ENCODE results near the gene CNTNAP5.

The CNTNAP5 gene

DNA sequence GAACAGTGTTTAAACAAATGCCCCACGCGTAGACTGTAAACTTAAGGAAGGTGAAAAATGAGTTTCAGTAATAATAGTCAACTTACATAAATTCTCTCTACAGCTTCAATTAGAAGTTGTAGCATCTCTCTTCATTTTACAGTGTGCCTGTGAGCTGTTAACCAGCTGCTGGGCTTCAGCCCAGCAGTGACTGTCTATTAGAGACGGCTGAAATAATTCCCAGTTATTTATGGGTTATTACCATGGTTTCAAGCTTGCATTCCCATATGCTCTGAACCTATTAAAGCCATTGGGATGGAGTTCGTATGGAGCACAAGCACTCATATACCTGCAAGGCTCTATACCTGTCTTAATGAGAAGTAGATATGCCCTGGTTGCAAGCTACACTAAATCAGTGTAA lies 501.1 kb downstream of the CNTNAP5 start:
- ATAC-seq (no peak), DNase-seq (ENCODE audit: low spot score in 2 of 2) (no peak)
- Mint-ChIP-seq H3K9me3 (peaks cover 22% of the 10 kb centered on the region), H3K4me3 (no peak overlapping the region), H3K36me3 (no peaks in the 10 kb centered on the region), H3K27ac (no peak overlapping the region), H3K4me1 (no peaks in the 10 kb centered on the region)

DNA sequence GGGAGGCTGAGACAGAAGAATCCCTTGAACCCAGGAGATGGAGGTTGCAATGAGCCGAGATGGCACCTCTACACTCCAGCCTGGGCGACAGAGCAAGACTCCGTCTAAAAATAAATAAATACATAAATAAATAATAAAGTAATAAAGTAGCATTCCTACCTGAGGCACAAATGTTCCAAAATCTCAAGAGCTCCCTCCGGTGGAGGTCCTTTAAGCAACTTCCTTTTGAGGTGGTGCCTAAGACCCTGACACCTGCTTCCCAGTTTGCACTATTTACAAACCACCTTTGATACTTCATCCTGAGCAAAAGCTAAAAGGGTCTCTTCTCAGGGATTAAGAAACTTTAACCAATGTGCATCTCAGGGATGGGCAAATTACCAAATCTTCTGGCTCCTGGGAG lies 505.1 kb downstream of the CNTNAP5 start:
- Mint-ChIP-seq H3K27ac (no peak overlapping the region), H3K9me3 (peaks cover 17% of the 10 kb centered on the region), H3K4me1 (no peaks in the 10 kb centered on the region), H3K36me3 (no peaks in the 10 kb centered on the region), H3K4me3 (no peak overlapping the region)
- no peak for DNase-seq (ENCODE audit: low spot score in 2 of 2)
- no peak for ATAC-seq

- no peak overlapping the region for H3K27ac Mint-ChIP-seq
- H3K4me3 Mint-ChIP-seq: no peak overlapping the region
- no peak for ATAC-seq
- H3K36me3 Mint-ChIP-seq: no peaks in the 10 kb centered on the region
- H3K4me1 Mint-ChIP-seq: no peaks in the 10 kb centered on the region
- DNase-seq (ENCODE audit: low spot score in 2 of 2): no peak
- H3K9me3 Mint-ChIP-seq: peaks cover 11% of the 10 kb centered on the region
Observed at GRCh38 chr2:124533226-124533954, 508.3 kb downstream of the CNTNAP5 start.

GRCh38 chr2:124534028-124534427 lies 508.9 kb downstream of the CNTNAP5 start:
- DNase-seq (ENCODE audit: low spot score in 2 of 2) (no peak), ATAC-seq (no peak)
- Mint-ChIP-seq H3K36me3 (no peaks in the 10 kb centered on the region), H3K9me3 (peaks cover 10% of the 10 kb centered on the region), H3K4me1 (no peaks in the 10 kb centered on the region), H3K4me3 (no peak overlapping the region), H3K27ac (no peak overlapping the region)

- DNase-seq (ENCODE audit: low spot score in 2 of 2) (no peak), ATAC-seq (no peak)
- Mint-ChIP-seq H3K27ac (no peak overlapping the region), H3K9me3 (peaks cover 10% of the 10 kb centered on the region), H3K4me1 (no peaks in the 10 kb centered on the region), H3K36me3 (no peaks in the 10 kb centered on the region), H3K4me3 (no peak overlapping the region)
Observed at GRCh38 chr2:124535816-124536215, 510.7 kb downstream of the CNTNAP5 start.

- ATAC-seq: no peak
- H3K27ac Mint-ChIP-seq: no peak overlapping the region
- DNase-seq (ENCODE audit: low spot score in 2 of 2): no peak
- H3K9me3 Mint-ChIP-seq: peaks cover 10% of the 10 kb centered on the region
- H3K4me1 Mint-ChIP-seq: no peaks in the 10 kb centered on the region
- H3K36me3 Mint-ChIP-seq: no peaks in the 10 kb centered on the region
- no peak overlapping the region for H3K4me3 Mint-ChIP-seq
Observed at GRCh38 chr2:124536591-124536990, 511.5 kb downstream of the CNTNAP5 start.

DNA sequence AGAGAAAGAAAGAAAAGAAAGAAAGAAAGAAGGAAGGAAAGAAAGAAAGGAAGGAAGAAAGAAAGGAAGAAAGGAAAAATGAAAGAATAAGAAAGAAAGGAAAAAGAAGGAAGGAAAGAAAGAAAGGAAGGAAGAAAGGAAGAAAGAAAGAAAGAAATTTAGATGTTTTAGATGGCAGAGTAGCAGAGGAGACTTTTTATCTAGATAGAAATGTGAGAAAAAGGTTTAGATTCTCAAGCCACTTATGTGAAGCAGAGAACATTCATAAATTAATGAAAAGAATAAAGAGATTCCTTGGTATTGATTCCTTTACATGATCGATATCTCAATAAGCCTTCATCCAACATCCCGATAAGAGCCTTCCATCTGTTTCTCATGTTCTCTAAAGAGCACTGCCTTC lies 513.5 kb downstream of the CNTNAP5 start:
- no peak for ATAC-seq
- H3K4me1 Mint-ChIP-seq: no peaks in the 10 kb centered on the region
- H3K36me3 Mint-ChIP-seq: no peaks in the 10 kb centered on the region
- no peak overlapping the region for H3K4me3 Mint-ChIP-seq
- DNase-seq (ENCODE audit: low spot score in 2 of 2): no peak
- H3K9me3 Mint-ChIP-seq: peaks cover 15% of the 10 kb centered on the region
- no peak overlapping the region for H3K27ac Mint-ChIP-seq

- ATAC-seq: no peak
- DNase-seq (ENCODE audit: low spot score in 2 of 2): no peak
- Mint-ChIP-seq H3K27ac (no peak overlapping the region), H3K36me3 (no peaks in the 10 kb centered on the region), H3K4me1 (no peaks in the 10 kb centered on the region), H3K4me3 (no peak overlapping the region), H3K9me3 (peaks cover 13% of the 10 kb centered on the region)
Observed at GRCh38 chr2:124540805-124541204, 515.7 kb downstream of the CNTNAP5 start.

DNA sequence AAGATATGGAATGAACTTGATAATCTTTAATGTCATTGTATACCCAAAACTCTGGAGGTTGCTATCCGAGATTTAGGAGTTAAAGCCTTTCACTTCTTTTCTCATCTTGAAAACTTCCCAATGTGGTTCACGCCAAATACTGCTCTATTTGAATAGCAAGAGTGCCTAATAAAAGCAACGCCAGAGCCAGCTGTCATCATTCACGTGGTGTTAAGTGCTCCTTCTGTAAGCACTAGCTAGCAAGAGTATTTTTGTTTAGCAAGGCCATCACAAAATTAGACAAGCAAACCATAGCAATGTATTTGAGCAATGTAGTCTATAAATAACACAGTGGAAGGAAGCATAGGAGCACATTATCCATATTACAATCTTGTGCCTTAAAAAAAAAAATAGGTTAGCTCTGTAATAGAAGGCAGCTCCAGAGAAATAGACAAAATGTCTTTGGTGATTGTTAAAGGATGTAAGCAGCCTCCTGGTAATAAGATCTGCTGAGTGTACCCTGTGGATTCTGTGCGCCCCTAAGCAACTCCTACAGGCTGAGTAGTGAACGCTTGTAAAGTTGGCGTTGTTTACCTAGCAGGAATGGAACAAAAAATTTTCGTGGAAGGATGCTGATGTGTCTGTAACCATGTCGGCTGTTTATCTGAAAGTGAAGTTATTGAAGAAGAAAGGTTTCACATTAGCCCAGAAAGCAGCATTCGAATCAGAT lies 518.0 kb downstream of the CNTNAP5 start:
- H3K27ac Mint-ChIP-seq: no peak overlapping the region
- ATAC-seq (no peak), DNase-seq (ENCODE audit: low spot score in 2 of 2) (no peak)
- peaks cover 13% of the 10 kb centered on the region for H3K9me3 Mint-ChIP-seq
- H3K4me3 Mint-ChIP-seq: no peak overlapping the region
- H3K4me1 Mint-ChIP-seq: no peaks in the 10 kb centered on the region
- H3K36me3 Mint-ChIP-seq: no peaks in the 10 kb centered on the region

GRCh38 chr2:124547700-124548099 lies 522.6 kb downstream of the CNTNAP5 start:
- Mint-ChIP-seq H3K4me3 (no peak overlapping the region), H3K9me3 (no peaks in the 10 kb centered on the region), H3K4me1 (no peaks in the 10 kb centered on the region), H3K27ac (no peak overlapping the region), H3K36me3 (no peaks in the 10 kb centered on the region)
- no peak for ATAC-seq
- no peak for DNase-seq (ENCODE audit: low spot score in 2 of 2)

GRCh38 chr2:124558277-124558905 lies 533.3 kb downstream of the CNTNAP5 start:
- H3K9me3 Mint-ChIP-seq: peaks cover 6% of the 10 kb centered on the region
- H3K36me3 Mint-ChIP-seq: no peaks in the 10 kb centered on the region
- no peak overlapping the region for H3K4me3 Mint-ChIP-seq
- no peak for DNase-seq (ENCODE audit: low spot score in 2 of 2)
- ATAC-seq: no peak
- H3K4me1 Mint-ChIP-seq: no peaks in the 10 kb centered on the region
- H3K27ac Mint-ChIP-seq: no peak overlapping the region

- Mint-ChIP-seq H3K36me3 (no peaks in the 10 kb centered on the region), H3K4me1 (no peaks in the 10 kb centered on the region)
- no peak for ATAC-seq
Observed at GRCh38 chr2:124559236-124559635, 534.1 kb downstream of the CNTNAP5 start.

DNA sequence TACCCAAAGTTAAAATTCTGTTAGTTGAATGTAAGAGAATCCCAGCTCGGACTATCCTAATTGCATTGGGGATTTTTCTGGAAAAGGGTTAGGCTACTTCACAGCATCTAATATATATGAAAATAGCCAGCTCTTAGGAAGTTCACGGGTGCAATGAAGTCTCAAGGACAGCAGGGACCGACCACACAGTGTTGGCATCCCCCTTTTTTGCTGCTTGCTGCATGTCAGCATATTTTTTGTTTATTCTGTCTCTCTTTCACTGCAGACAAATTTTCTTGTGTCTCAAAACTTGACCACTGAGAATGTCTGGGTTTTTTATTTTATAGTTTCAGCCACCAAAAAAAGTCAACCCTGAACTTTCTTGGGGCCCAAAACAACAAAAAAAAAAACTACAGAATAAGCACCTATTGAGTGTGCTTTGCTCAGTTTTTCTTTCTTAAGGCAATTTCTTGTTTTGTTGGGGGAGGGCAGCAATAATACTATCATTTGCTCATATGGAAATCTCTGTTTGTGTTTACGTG lies 535.6 kb downstream of the CNTNAP5 start:
- H3K4me1 Mint-ChIP-seq: no peaks in the 10 kb centered on the region
- DNase-seq (ENCODE audit: low spot score in 2 of 2) (no peak), ATAC-seq (no peak)
- no peak overlapping the region for H3K27ac Mint-ChIP-seq
- H3K9me3 Mint-ChIP-seq: peaks cover 10% of the 10 kb centered on the region
- no peaks in the 10 kb centered on the region for H3K36me3 Mint-ChIP-seq
- no peak overlapping the region for H3K4me3 Mint-ChIP-seq

More at GRCh38 chr2:124559236-124559635, 534.1 kb downstream of the CNTNAP5 start:
- H3K9me3 Mint-ChIP-seq: peaks cover 10% of the 10 kb centered on the region
- DNase-seq (ENCODE audit: low spot score in 2 of 2): no peak
- no peak overlapping the region for H3K4me3 Mint-ChIP-seq
- H3K27ac Mint-ChIP-seq: no peak overlapping the region

- H3K4me3 Mint-ChIP-seq: no peak overlapping the region
- H3K4me1 Mint-ChIP-seq: no peaks in the 10 kb centered on the region
- DNase-seq (ENCODE audit: low spot score in 2 of 2) (no peak), ATAC-seq (no peak)
- H3K27ac Mint-ChIP-seq: no peak overlapping the region
- no peaks in the 10 kb centered on the region for H3K36me3 Mint-ChIP-seq
- peaks cover 10% of the 10 kb centered on the region for H3K9me3 Mint-ChIP-seq
Observed at GRCh38 chr2:124561486-124561885, 536.4 kb downstream of the CNTNAP5 start.

DNA sequence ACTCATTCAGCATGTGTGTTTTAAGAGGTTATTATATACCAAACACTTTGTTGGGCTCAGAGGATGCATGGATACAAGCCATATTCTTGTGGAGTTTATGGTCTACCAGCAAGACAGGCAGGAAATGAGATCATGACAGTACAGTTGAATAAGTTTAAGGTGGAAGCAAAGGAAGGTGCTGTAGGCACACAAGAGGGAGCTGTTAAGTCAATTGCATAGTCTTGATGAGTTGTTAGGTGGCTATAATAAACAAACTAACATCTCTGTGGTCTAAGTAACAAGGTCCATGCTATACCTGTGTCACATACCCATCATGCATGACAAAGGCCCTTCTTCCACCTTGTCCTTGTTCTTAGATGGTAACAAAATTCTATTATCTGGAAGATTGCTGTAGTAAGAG lies 538.3 kb downstream of the CNTNAP5 start:
- Mint-ChIP-seq H3K4me3 (no peak overlapping the region), H3K9me3 (peaks cover 14% of the 10 kb centered on the region), H3K36me3 (no peaks in the 10 kb centered on the region), H3K27ac (no peak overlapping the region), H3K4me1 (no peaks in the 10 kb centered on the region)
- ATAC-seq: no peak
- DNase-seq (ENCODE audit: low spot score in 2 of 2): no peak

All from stimulated activated effector memory CD8-positive, alpha-beta T cell treated with anti-CD3 and anti-CD28 coated beads, Interleukin-12 subunit alpha, Interleukin-12 subunit beta, amount 100 ng/mL, for 72 hours (primary cell).